Stomach (tissue), 4 donors: Measurements from ENCODE around the gene PACSIN3.

ENCODE experiments used
- POLR2A ChIP-seq, 4 donors: fragments of 450-650 bp; IDR thresholded peaks; one replicate each; pipeline ENCODE4 v1.6.1; 2016; ENCODE audit warnings: antibody characterized with exemption in 4 of 4, control low read depth in 2 of 4, mild to moderate bottlenecking in 1 of 4, moderate library complexity in 1 of 4
- TF ChIP-seq, protein P1 (sequence below), 7 experiments: fragments of 450-650 bp in 4 of 7; fragments of 200-600 bp in 3 of 7; sonication (generic) in 3 of 7; IDR thresholded peaks; one replicate each; pipeline ENCODE4 v1.5.1; 2016 to 2019; ENCODE audit warnings: antibody characterized with exemption in 7 of 7, control low read depth in 2 of 7, mild to moderate bottlenecking in 1 of 7

DNA sequence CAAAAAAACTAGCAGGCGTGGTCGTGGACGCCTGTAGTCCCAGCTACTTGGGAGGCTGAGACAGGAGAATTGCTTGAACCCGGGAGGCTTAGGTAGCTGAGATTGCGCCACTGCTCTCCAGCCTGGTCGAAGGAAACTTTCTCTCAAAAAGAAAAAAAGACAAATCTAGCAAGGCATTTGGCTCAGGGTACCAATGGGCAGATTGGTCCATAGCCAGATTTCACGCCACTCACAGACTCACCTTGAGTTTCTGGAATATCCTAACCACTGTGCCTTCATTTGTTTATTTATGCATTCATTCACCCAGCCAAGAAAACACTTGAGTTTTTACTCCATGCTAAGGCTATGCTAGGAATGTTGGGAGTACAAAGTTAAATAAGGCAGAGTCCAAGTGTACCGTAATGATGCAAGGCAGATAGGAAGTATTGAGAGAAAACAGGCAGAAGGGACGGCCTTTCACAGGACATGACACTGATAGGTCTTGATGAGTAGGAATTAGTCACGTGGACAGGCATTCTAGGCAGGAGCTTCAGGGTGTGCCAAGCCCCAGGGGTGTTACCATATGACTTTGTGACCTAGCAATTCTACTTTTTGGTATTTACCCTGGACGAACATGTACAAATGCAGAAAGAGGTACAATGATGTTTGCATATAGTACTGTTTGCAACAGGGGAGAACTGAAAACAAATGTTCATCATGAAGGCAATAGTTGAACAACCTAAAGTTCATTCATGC, 3.0 kb upstream of the PACSIN3 start:
- TF ChIP-seq, protein P1, sequence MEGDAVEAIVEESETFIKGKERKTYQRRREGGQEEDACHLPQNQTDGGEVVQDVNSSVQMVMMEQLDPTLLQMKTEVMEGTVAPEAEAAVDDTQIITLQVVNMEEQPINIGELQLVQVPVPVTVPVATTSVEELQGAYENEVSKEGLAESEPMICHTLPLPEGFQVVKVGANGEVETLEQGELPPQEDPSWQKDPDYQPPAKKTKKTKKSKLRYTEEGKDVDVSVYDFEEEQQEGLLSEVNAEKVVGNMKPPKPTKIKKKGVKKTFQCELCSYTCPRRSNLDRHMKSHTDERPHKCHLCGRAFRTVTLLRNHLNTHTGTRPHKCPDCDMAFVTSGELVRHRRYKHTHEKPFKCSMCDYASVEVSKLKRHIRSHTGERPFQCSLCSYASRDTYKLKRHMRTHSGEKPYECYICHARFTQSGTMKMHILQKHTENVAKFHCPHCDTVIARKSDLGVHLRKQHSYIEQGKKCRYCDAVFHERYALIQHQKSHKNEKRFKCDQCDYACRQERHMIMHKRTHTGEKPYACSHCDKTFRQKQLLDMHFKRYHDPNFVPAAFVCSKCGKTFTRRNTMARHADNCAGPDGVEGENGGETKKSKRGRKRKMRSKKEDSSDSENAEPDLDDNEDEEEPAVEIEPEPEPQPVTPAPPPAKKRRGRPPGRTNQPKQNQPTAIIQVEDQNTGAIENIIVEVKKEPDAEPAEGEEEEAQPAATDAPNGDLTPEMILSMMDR (IDR thresholded peaks at IDR 0.05): no peak
- TF ChIP-seq POLR2A (IDR thresholded peaks at IDR 0.05): no peak
